Lung (tissue), 12 donors: Measurements from ENCODE around the gene P2RY6. TPM values are rescaled to one million over a fixed set of nuclear protein-coding genes. Genes with fewer than 3 reads are reported as not detected.

Source experiments
- ATAC-seq: fragments of 200-7000 bp; cut with Tn5 transposase; one replicate; pipeline ENCODE4 v1.9.1; 2020; ENCODE audit warnings: moderate number of reproducible peaks; ENCODE audit not compliant: insufficient read depth, low FRiP score
- DNase-seq, 3 donors: peaks; one replicate each; pipeline ENCODE4 v3.0.0-alpha.2; 2013 to 2017
- H3K27ac ChIP-seq, 2 donors: one replicate each; pipeline ENCODE4 v1.5.1; 2013; ENCODE audit warnings: mild to moderate bottlenecking in 2 of 2, moderate library complexity in 2 of 2, control low read depth in 1 of 2, inconsistent platforms in 1 of 2, low read depth in 1 of 2, low read length in 1 of 2
- H3K27me3 ChIP-seq, 3 donors: one replicate each; pipeline ENCODE4 v1.5.1; 2013; ENCODE audit warnings: low read length in 2 of 3; ENCODE audit not compliant: control insufficient read depth in 3 of 3, insufficient read depth in 3 of 3
- H3K36me3 ChIP-seq, 4 donors: one replicate each; pipeline ENCODE4 v1.5.1; 2013; ENCODE audit warnings: low read length in 4 of 4, mild to moderate bottlenecking in 1 of 4, moderate library complexity in 1 of 4; ENCODE audit not compliant: control insufficient read depth in 4 of 4, insufficient read depth in 4 of 4
- H3K4me1 ChIP-seq, 5 donors: one replicate each; pipeline ENCODE4 v1.5.1; 2013; ENCODE audit warnings: low read length in 5 of 5, mild to moderate bottlenecking in 2 of 5, moderate library complexity in 1 of 5; ENCODE audit not compliant: control insufficient read depth in 5 of 5, insufficient read depth in 5 of 5
- H3K4me3 ChIP-seq: one replicate; pipeline ENCODE4 v1.5.1; 2013; ENCODE audit warnings: mild to moderate bottlenecking, control low read depth, moderate library complexity
- H3K9ac ChIP-seq, 2 donors: one replicate each; pipeline ENCODE4 v1.5.1; 2013; ENCODE audit warnings: low read length in 2 of 2, control low read depth in 1 of 2; ENCODE audit not compliant: insufficient read depth in 1 of 2
- H3K9me3 ChIP-seq, 4 donors: one replicate each; pipeline ENCODE4 v1.5.1; 2013; ENCODE audit warnings: low read length in 3 of 4, mild to moderate bottlenecking in 1 of 4, moderate library complexity in 1 of 4; ENCODE audit not compliant: control insufficient read depth in 4 of 4, insufficient read depth in 3 of 4
- WGBS, 2 donors: extraction: QIAGEN DNeasy Blood & Tissue Kit; methylation state at CpG; one replicate each; pipeline ENCODE4 v1.1.7; 2013; 5-methylcytosine and 5-hydroxymethylcytosine counted together
- polyA plus RNA-seq, 2 donors: library from polyadenylated mRNA; stranded (reverse); fragments of 200-250 nt; gene quantifications; one replicate each; pipeline ENCODE4 v1.2.1, GENCODE V29; 2013
- total RNA-seq, 2 donors: library from RNA; depleted of rRNA in 1 of 2; stranded (reverse); fragments of >200 nt in 1 of 2; gene quantifications; one replicate each; pipeline ENCODE4 v1.2.1, GENCODE V29; 2014 to 2021
- TF ChIP-seq, protein P1 (sequence below): IDR thresholded peaks from 2 replicates; pipeline ENCODE4 v1.5.1; 2012; ENCODE audit warnings: mild to moderate bottlenecking; ENCODE audit errors: control extremely low read depth, extremely low read depth
- donor health status: control.
- donor health status: control.
- donor health status: Bipolar disorder and iron deficiency.
- donor health status: healthy.
- donor health status: DM: yes; HTN: yes; CAD: no.

P2RY6 gene
- total and polyA plus RNA-seq, 4 donors: 3.0 to 13.0 (median 3.6) TPM

DNA sequence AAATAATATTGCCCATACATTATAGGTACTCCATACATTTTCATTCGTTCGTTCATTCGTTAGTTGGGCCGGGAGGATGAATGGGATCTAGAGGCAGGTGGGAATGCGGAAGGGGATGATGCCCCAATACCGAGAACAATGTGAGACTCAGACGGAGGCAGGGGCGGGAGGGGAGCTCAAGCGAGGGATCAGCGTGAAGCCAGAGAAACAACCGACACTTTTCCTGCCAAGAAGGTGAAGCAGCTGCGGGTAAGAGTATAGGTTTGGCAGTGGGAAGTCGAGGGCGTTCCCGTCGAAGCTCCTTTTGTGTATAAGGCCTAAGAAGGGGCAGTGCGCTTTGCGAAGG lies 34.8 kb downstream of the P2RY6 start:
- peaks cover 0 to 9% (median 0%) of the 10 kb centered on the region in 4 donors for H3K36me3 ChIP-seq
- WGBS, 2 donors: 15 to 20% methylated on average over 18 of the region's 18 CpGs
- peak overlapping the region; percentile 43 to 57 for H3K27ac ChIP-seq
- peak overlapping the region in 1 of 2 donors; percentile 97 for H3K9ac ChIP-seq
- no peak overlapping the region for H3K4me3 ChIP-seq
- H3K27me3 ChIP-seq: no peaks in the 10 kb centered on the region
- DNase-seq (no peak), ATAC-seq (no peak)
- no peaks in the 10 kb centered on the region for H3K9me3 ChIP-seq
- TF ChIP-seq, protein P1, sequence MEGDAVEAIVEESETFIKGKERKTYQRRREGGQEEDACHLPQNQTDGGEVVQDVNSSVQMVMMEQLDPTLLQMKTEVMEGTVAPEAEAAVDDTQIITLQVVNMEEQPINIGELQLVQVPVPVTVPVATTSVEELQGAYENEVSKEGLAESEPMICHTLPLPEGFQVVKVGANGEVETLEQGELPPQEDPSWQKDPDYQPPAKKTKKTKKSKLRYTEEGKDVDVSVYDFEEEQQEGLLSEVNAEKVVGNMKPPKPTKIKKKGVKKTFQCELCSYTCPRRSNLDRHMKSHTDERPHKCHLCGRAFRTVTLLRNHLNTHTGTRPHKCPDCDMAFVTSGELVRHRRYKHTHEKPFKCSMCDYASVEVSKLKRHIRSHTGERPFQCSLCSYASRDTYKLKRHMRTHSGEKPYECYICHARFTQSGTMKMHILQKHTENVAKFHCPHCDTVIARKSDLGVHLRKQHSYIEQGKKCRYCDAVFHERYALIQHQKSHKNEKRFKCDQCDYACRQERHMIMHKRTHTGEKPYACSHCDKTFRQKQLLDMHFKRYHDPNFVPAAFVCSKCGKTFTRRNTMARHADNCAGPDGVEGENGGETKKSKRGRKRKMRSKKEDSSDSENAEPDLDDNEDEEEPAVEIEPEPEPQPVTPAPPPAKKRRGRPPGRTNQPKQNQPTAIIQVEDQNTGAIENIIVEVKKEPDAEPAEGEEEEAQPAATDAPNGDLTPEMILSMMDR: no peak
- peaks cover 0 to 34% (median 10%) of the 10 kb centered on the region in 5 donors for H3K4me1 ChIP-seq

DNA sequence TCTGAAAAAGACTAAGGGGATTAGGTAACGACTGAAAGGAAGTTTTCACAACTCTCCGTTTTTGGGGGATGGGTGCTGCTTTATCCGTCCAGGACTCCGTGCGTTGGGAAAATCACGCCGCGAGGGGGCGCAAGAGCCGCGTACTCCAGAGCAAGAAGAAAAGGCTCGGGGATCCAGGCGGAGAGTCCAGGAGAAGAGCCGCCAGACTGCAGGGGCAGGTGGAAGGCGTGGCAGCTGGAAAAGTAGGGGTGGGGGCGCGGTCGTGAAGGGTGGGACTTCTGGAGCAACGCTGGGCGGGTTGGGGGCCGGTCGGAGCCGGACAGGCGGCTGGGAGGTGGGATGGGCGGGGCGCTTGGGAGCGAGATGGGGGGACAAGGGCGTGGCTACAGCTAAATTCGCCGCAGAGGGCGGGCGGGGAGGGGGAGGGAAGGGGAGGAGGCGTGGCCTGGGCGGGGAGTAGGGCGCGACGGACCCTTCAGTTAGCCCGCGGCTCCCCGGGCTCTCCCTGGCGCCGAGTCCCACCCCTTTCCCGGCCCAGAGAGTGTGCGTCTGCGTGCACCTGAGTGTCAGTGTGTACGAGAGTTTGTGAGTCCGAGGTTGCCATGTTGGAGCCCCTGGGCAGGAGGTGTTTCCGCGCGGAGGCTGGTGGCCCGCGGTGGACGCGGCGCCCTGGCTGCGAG lies 35.3 kb downstream of the P2RY6 start:
- 0 to 1% methylated on average over 43 to 56 of the region's 56 CpGs for WGBS, 2 donors
- ATAC-seq (peak; percentile 59), DNase-seq (peak; percentile 99)
- TF ChIP-seq, protein P1: peak; percentile 85
- Histone ChIP-seq H3K4me3 (peak overlapping the region; percentile 37), H3K27ac (peak overlapping the region; percentile 97 to 98), H3K4me1 (peaks cover 2 to 39% (median 10%) of the 10 kb centered on the region in 5 donors), H3K27me3 (no peaks in the 10 kb centered on the region), H3K9ac (peak overlapping the region in 1 of 2 donors; percentile 97), H3K36me3 (peaks cover 0 to 9% (median 0%) of the 10 kb centered on the region in 4 donors), H3K9me3 (no peaks in the 10 kb centered on the region)

DNA sequence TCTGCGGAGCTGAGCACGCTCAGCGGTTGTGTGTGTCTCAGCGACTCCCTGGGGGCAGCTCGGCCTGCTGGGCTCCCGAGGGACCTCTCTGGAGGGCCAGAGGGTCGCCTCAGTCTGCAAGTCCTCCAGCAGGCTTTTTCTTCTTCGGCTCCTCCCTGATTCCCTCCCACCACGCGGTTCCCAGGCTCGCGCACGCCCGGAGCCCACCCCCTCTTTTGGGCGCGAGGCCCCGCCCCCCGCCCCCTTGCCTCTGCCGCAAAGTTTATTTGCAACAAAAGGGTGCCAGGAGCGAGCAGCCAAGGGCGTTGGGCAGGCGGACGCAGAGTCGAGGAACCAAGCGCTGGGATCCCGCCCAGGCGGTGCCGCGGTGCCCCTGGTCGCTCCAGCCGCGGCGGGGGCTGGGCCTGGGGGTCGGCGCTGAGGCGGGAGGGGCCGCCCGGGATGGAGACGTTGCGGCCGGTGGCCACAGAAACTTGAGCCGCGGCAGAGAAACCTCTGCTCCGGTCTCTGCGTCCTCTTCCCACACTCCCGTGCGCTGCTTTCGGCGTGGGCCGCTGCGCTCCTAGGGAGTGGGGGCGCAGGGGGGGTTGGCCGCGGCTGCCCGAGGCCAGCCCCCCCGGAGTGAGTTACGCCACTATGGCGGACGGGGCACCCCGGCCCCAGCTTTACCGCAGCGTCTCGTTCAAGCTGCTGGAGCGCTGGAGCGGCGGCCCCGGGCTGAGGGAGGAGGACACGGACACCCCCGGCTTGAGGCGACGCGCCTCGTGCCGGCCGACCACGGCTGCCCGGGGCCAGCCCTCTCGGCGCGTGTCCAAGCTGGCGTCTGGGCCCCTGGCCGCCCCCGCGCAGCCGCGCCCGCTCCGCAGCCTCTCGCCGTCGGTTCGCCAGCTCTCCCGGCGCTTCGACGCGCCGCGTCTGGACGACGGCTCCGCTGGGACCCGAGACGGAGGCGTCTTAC lies 36.1 kb downstream of the P2RY6 start, which contains the start of gene ARHGEF17:
TSS of gene ARHGEF17 (plus strand) at position 274 of the 958 bp plus-strand sequence. CDS start at position 637, 363 bp downstream.
- Histone ChIP-seq H3K36me3 (peaks cover 0 to 9% (median 0%) of the 10 kb centered on the region in 4 donors), H3K9ac (peak within 1 kb of the TSS; percentile 37 to 97), H3K4me1 (peaks cover 4 to 47% (median 10%) of the 10 kb centered on the region in 5 donors), H3K4me3 (peak within 1 kb of the TSS; percentile 64), H3K9me3 (no peaks in the 10 kb centered on the region), H3K27ac (peak within 1 kb of the TSS; percentile 97 to 98), H3K27me3 (no peaks in the 10 kb centered on the region)
- 0 to 1% methylated on average over 80 to 105 of the region's 105 CpGs for WGBS, 2 donors
- DNase-seq: peak; percentile 95 to 96 (median 96)
- peak; percentile 37 for ATAC-seq
- TF ChIP-seq, protein P1: no peak
